SHP77 (cell line): ENCODE measurements around the gene CHST14.

ENCODE experiments used
- DNase-seq, 2 experiments: peaks; one replicate each; lab custom pipeline; 2025; lab: John Stamatoyannopoulos, UW

The CHST14 gene

GRCh38 chr15:40493089-40493840, 22.5 kb downstream of the CHST14 start:
- no peak for DNase-seq

GRCh38 chr15:40495516-40495915, 24.7 kb downstream of the CHST14 start:
- DNase-seq: no peak

GRCh38 chr15:40498418-40498817, 27.6 kb downstream of the CHST14 start:
- DNase-seq: no peak

GRCh38 chr15:40498891-40499290, 28.1 kb downstream of the CHST14 start:
- no peak for DNase-seq

- DNase-seq: no peak
Observed at GRCh38 chr15:40499931-40500330, 29.1 kb downstream of the CHST14 start.

- DNase-seq: no peak
Observed at GRCh38 chr15:40500568-40501330, 30.0 kb downstream of the CHST14 start.

GRCh38 chr15:40501487-40501886, 30.7 kb downstream of the CHST14 start:
- no peak for DNase-seq

GRCh38 chr15:40506964-40507571, 36.3 kb downstream of the CHST14 start:
- peak; percentile 80 to 85 for DNase-seq

- DNase-seq: no peak
Observed at GRCh38 chr15:40508216-40508615, 37.4 kb downstream of the CHST14 start.

GRCh38 chr15:40510201-40510600, 39.4 kb downstream of the CHST14 start:
- no peak for DNase-seq

- no peak for DNase-seq
Observed at GRCh38 chr15:40511093-40511471, 40.3 kb downstream of the CHST14 start.

GRCh38 chr15:40511472-40512133, 40.8 kb downstream of the CHST14 start:
- peak; percentile 26 to 41 for DNase-seq

GRCh38 chr15:40512440-40512839, 41.7 kb downstream of the CHST14 start:
- DNase-seq: no peak

- no peak for DNase-seq
Observed at GRCh38 chr15:40513609-40514008, 42.8 kb downstream of the CHST14 start.

GRCh38 chr15:40516322-40516721, 45.5 kb downstream of the CHST14 start:
- DNase-seq: no peak
